Astrocyte of the cerebellum (primary cell): ENCODE results near the gene PTPN21.

Source experiments
- DNase-seq: peaks from one replicate; pipeline ENCODE4 v3.0.0-alpha.2; 2011; ENCODE audit warnings: low read depth
- H3K4me3 ChIP-seq: 2 replicates; pipeline ENCODE4 v1.5.1; 2011; ENCODE audit warnings: mild to moderate bottlenecking, low read depth, low read length, moderate library complexity
- CTCF ChIP-seq: IDR thresholded peaks from 2 replicates; pipeline ENCODE4 v1.5.1; 2012; ENCODE audit warnings: low read length, low read depth, moderate library complexity, mild to moderate bottlenecking; ENCODE audit errors: missing control alignments
- in situ Hi-C: cut with HindIII; loops from 2 replicates; pipeline ENCODE4 v1.10.0; 2017; ENCODE audit warnings: low sequenced_read_pairs

PTPN21 gene

GRCh38 chr14:88503754-88504406 is 50.9 kb downstream of the PTPN21 start:
- DNase-seq: no peak
- TF ChIP-seq CTCF: no peak
- in situ Hi-C loops: no loop called here
- no peak overlapping the region for H3K4me3 ChIP-seq

DNA sequence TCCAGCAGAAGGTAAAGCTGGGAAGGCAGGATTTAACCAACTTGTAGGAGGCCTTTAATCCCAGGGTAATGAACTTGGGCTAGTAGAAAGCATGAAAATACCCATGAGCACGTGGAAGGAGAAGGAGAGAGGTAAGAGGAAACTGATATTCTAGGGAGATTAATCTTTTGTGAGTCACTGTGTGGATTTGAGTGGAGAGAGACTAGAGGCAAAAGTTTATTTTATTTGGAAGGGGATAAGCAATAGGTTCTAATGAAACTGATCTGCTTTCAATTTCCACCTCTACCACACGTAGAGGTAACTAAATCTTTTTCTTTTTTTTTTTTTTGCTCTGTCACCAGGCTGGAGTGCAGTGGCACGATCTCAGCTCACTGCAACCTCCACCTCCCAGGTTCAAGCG is 52.1 kb downstream of the PTPN21 start:
- no peak overlapping the region for H3K4me3 ChIP-seq
- TF ChIP-seq CTCF: no peak
- in situ Hi-C loops: no loop called here
- DNase-seq: no peak

DNA sequence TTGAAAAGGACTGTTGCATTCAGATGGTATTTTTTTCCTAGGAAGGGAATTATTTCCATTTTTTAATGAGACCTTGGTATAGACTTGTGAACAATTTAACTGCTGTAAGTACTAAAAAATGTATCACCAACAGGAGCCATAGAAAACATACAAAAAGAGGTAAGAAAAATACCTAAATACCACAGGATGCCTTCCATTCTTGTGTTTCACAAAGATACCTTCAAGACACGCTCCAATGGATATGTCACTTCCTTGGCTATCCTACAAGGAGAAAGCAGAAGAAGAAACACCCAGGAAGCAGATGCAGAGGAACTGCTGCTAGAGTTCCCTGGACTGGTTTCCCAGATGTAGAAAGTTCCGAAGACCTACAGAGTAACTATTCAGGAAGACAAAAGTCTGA is 54.2 kb downstream of the PTPN21 start:
- no peak for DNase-seq
- no peak for TF ChIP-seq CTCF
- H3K4me3 ChIP-seq: no peak overlapping the region
- in situ Hi-C loops: no loop called here

GRCh38 chr14:88499225-88499624 is 55.6 kb downstream of the PTPN21 start:
- no peak for DNase-seq
- in situ Hi-C loops: no loop called here
- H3K4me3 ChIP-seq: no peak overlapping the region
- TF ChIP-seq CTCF: no peak

- TF ChIP-seq CTCF: no peak
- no peak for DNase-seq
Measured at GRCh38 chr14:88496414-88496813, 58.4 kb downstream of the PTPN21 start.

DNA sequence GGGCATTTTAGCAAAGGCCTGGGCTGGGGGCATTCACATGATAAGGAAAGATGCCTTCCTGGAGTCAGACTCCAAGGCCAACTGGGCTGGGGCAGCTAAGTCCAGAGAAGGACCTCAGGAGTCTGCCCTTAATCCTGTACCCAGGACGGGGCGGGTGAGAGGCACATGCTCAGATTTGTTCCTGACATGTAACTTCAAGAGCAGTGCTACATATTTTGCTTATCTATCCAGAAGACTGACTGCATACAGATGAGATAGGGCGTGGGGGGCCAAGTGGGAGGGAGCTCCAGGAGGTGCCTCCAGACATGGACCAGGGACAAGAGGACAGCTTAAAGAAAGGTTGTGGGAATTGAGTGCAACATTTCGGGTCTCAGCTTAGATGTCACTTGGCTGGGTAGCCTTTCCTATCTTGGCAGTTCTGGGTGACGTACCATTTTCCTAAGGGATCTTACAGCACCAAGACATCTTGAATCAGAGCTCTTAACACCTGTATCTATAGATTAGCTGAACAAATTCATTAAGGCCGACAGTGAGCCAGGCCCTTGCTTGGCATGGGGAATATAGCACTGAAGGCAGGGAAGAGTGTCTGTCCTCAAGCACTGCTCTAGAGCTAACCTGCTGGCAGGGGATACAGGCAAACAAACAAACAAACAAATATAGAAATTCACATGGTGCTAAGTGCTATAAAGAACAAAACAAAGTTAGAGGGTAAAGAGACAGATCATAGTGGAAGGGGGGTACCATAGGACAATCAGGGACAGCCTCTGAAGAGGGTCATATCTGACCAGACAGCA is 61.2 kb downstream of the PTPN21 start:
- TF ChIP-seq CTCF: no peak
- H3K4me3 ChIP-seq: no peak overlapping the region
- in situ Hi-C loops: no loop called here
- DNase-seq: no peak

More at GRCh38 chr14:88496414-88496813, 58.4 kb downstream of the PTPN21 start:
- H3K4me3 ChIP-seq: no peak overlapping the region
- in situ Hi-C loops: no loop called here
